WI38 (cell line): Measurements from ENCODE around the gene MYO1G.
"Not testable (repeated sequence)": the region's sequence is repeated elsewhere in the genome, so short reads cannot be mapped to it uniquely, and the experiment has no call there.

Source experiments
- H3K4me3 ChIP-seq: 2 replicates; pipeline ENCODE4 v1.5.1; 2011; ENCODE audit warnings: low read depth, mild to moderate bottlenecking, control low read depth, low read length
- TF ChIP-seq, protein P1 (sequence below): IDR thresholded peaks from 2 replicates; pipeline ENCODE4 v1.5.1; 2012; ENCODE audit warnings: low read depth, mild to moderate bottlenecking, control low read depth, low read length

MYO1G gene

DNA sequence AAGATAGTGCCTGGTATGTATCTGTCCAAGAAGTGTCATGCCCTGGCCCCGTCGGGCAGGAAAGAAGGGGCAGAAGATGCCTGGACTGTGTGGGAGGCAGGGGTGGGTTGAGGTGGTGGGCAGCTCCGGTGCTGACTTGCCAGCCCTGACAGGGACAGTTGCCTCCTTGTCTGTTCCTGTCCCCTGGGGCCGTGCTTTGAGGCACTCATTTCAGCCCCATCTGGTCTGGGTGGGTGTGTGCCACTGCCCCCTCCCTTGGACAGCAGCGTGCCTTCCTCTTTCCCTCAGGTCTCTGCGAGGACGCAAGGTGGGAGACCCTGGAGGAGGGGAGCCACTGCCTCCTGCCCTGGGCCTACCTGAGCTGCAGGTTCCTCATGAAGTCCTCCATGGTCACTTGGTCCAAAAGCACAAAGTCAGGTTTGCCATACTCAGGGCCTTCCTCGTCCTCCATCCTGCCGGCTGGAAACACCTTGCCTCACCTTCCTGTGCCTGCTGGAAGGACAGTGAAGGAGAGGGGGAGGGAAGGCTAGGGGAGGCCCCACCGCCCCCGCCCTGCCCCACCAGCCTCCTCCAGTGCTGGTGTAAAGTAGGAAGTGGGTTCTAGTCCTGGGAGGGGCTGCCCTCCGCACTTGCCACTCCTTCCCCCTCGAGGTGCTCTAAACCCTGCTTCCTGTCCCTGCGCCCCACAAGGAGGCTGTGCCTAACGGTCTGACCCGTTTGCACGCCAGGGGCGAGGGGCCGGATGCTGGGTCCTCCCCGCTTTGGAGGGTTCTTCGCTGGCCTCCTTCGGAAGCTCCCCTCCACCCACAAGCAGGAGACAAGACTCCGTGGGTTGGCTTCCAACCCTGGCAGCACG lies at the start of gene MYO1G:
TSS of gene MYO1G (minus strand) at position 505 of the 856 bp plus-strand sequence. CDS start at position 451, 54 bp downstream.
- no peak within 1 kb of the TSS for H3K4me3 ChIP-seq
- TF ChIP-seq, protein P1, sequence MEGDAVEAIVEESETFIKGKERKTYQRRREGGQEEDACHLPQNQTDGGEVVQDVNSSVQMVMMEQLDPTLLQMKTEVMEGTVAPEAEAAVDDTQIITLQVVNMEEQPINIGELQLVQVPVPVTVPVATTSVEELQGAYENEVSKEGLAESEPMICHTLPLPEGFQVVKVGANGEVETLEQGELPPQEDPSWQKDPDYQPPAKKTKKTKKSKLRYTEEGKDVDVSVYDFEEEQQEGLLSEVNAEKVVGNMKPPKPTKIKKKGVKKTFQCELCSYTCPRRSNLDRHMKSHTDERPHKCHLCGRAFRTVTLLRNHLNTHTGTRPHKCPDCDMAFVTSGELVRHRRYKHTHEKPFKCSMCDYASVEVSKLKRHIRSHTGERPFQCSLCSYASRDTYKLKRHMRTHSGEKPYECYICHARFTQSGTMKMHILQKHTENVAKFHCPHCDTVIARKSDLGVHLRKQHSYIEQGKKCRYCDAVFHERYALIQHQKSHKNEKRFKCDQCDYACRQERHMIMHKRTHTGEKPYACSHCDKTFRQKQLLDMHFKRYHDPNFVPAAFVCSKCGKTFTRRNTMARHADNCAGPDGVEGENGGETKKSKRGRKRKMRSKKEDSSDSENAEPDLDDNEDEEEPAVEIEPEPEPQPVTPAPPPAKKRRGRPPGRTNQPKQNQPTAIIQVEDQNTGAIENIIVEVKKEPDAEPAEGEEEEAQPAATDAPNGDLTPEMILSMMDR, result no peak

DNA sequence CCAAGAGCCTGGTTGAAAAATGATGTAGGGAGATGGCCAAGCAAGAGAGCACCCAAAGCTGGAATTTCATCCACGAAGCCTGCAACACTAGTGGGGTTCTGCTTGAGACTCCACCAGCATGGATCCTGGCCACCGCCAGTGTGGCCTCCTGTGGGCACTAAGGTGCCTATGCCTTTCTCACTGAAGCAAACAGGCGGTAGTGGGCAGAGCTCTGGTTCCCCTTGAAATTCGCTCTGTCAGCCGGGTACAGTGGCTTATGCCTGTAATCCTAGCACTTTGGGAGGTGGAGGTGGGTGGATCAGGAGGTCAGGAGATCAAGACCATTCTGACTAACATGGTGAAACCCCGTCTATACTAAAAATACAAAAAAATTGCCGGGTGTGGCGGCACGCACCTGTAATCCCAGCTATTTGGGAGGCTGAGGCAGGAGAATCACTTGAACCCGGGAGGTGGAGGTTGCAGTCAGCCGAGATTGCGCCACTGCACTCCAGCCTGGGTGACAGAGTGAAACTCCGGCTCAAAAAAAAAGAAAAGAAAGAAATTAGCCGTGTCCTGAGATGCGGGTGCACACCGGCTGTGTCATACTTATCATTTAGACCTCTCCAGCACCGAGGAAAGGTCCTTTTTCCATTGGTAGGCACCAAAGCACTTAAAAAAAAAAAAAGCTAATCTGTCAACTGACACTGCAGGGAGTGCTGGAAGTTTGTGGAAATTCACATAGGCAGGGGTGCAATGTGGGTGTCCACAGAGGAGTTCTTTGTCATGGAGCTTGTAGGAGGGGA lies 49.5 kb upstream of the MYO1G start:
- TF ChIP-seq, protein P1, result no peak
- no peak overlapping the region for H3K4me3 ChIP-seq

DNA sequence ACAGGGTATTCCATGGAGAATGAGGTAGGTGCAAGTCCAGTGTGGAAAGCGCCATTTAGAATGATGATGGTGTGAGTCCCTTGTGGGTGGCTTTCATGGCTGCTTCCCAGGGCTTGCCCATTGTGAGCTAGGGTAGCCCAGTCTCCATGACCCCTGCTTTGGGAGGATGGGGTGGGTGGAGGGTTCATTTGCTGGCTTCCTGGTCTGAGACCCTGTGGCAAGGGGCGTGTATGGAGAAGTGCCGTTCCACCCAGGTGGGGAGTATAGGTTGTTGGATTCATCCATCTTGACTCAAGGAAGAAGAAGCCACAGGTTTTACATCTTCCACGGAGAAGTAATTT lies 48.9 kb upstream of the MYO1G start:
- no peak overlapping the region for H3K4me3 ChIP-seq

DNA sequence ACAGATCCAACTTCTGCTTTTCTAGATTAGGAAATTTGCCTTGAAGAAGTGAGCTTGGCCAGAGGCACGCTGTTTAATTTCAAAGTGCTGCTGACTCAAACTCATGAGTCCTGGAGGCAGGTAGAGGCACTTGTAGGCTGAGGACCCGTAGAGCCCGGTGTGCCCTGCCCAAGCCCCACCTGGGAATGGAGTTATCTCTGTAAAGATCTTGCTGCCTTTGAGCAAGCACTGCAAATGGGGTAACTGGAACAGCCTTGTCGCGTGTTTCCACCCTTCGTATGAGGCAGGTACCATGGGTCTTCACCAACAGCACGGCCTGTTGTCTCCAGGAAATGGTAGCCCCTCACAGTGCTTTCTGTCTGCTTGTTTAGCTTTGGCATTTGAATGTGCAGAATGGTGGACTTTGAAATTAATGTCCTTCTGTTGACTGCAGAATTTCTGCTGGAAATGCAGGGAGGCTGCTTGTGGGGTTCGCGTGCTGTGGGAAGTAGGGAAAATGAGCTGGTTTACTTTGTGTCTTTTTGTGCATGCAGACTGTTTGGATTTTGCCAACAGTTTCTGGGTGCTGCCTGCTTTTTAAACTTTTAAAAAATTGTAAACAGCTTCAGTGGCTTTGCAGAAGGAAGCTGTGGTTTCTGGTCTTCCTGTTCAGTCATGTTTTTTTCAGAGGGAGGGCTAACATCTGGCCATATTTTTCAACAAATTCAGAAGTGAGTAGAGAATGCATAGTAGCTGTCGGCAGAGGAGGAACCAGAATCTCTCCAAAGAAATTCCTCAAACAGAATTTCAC lies 48.4 kb upstream of the MYO1G start:
- no peak overlapping the region for H3K4me3 ChIP-seq
- TF ChIP-seq, protein P1, result no peak

More for the DNA sequence above, 48.9 kb upstream of the MYO1G start:
- TF ChIP-seq, protein P1, result no peak

DNA sequence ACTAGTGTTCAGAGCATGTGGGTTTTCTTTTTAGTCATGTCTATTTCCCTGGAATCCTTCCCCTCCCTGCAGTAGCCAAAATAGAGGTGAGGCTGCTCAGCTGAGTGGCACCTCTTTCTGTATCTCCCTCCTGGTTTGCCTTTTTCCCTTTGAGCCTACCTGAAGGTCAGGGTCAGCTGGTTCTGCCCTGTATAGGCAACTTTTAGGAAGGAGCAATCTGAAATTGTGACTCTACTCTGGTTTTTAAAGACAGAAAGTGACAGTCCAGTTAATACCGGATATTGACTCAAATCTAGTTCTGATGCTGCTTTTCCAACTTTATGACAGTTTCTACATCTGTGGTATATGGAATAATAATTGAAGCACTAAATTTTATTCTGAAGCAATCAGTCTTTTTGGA lies 47.2 kb upstream of the MYO1G start:
- no peak overlapping the region for H3K4me3 ChIP-seq
- TF ChIP-seq, protein P1, result no peak

DNA sequence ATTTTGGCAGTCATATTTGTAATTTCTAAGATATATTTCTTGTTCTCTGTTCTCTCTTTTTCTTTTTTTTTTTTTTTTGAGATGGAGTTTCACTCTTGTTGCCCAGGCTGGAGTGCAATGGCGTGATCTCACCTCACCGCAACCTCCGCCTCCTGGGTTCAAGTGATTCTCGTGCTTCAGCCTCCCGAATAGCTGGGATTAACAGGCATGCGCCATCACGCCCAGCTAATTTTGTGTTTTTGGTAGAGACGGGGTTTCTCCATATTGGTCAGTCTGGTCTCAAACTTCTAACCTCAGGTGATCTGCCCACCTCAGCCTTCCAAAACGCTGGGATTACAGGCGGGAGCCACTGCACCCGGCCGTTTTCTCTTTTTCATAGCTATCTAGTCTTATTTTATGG lies 46.7 kb upstream of the MYO1G start:
- not testable (repeated sequence) for H3K4me3 ChIP-seq

DNA sequence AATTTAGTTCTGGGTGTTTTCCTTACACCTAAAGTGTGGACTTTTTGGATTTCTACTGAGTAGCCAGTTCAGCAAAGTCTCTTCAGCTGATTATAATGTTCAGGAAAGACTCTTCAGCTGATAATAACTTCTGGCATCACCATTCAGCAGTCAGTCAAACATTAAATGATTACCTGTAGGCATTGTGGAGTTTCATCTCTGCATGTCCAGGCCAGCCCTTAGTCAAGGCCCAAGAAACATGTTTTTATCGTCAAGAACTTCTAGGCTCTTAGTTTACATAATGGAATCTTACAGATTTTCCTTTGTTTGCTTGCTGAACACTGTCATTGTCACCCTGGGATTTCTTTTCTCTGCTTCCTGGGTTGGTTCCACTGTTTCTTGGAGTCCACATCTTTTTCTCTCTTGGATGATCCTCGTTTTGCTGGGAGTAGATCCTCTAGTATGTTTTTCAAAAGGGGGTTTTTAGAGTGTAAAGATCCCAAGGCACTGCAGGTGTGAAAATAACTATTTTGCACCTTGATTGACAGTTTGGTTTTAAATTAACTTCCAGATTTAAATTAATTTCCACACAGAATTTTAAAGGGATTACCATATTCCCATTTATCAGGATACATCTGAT lies 45.4 kb upstream of the MYO1G start:
- H3K4me3 ChIP-seq, result no peak overlapping the region
- TF ChIP-seq, protein P1, result no peak
